GM20431 (cell line): ENCODE results near the gene SFRP2.

Experiments
- in situ Hi-C: fragments of 300-500 bp; cut with MseI, MboI; formaldehyde crosslinking; loops from one replicate; pipeline ENCODE4 v1.15.0; 2020; ENCODE audit warnings: low sequenced_read_pairs; ENCODE audit not compliant: unreplicated experiment

Gene SFRP2

GRCh38 chr4:153735906-153736461, 52.9 kb downstream of the SFRP2 start:
- in situ Hi-C loops = no loop called here

GRCh38 chr4:153733751-153734448, 55.0 kb downstream of the SFRP2 start:
- in situ Hi-C loops = no loop called here

- in situ Hi-C loops = no loop called here
Observed at GRCh38 chr4:153731239-153731638, 57.6 kb downstream of the SFRP2 start.
